Muscle of arm (tissue), 14 donors: ENCODE results near the gene CAPN2. TPM values are rescaled to one million over a fixed set of nuclear protein-coding genes. Genes with fewer than 3 reads are reported as not detected.

Experiments
- DNase-seq: peaks from one replicate; pipeline ENCODE4 v3.0.0-alpha.2; 2013
- long read RNA-seq, 11 donors: transcript quantifications; one replicate each; lab custom pipeline, GENCODE V29; 2026
- polyA plus RNA-seq, 12 donors: library from polyadenylated mRNA; unstranded; fragments of 120-200 nt; gene quantifications; one replicate each; pipeline ENCODE4 v1.2.1, GENCODE V29; 2013; ENCODE audit not compliant: insufficient read length in 12 of 12

Gene CAPN2
- polyA plus RNA-seq = 100 to 1,000 TPM in 7 of 12 donors, 10 to 100 TPM in 4, not detected in 1; 77.6 to 121 (median 103) TPM
- long read RNA-seq, donor 1, full-length matches to known transcripts = 9 of 79 reads
- long read RNA-seq, donor 1, partial matches to known transcripts = 70 of 79 reads
- long read RNA-seq, donor 1, other reads (novel, unspliced or antisense) = 0 of 79 reads
- long read RNA-seq, donor 2, partial matches to known transcripts = 42 of 67 reads
- long read RNA-seq, donor 2, other reads (novel, unspliced or antisense) = 24 of 67 reads
- long read RNA-seq, donor 3, partial matches to known transcripts = 15 of 26 reads
- long read RNA-seq, donor 3, other reads (novel, unspliced or antisense) = 9 of 26 reads
- long read RNA-seq, donor 4, partial matches to known transcripts = 10 of 15 reads
- long read RNA-seq, donor 4, other reads (novel, unspliced or antisense) = 5 of 15 reads
- long read RNA-seq, donor 5, transcript CAPN2-209 (10 exons, 2,991 nt) = major isoform, 5 of 66 reads
- long read RNA-seq, donor 5, partial matches to known transcripts = 40 of 66 reads
- long read RNA-seq, donor 5, other reads (novel, unspliced or antisense) = 21 of 66 reads
- long read RNA-seq, donor 6, full-length matches to known transcripts = 4 of 22 reads
- long read RNA-seq, donor 6, partial matches to known transcripts = 18 of 22 reads
- long read RNA-seq, donor 6, other reads (novel, unspliced or antisense) = 0 of 22 reads
- long read RNA-seq, donor 7, full-length matches to known transcripts = 3 of 19 reads
- long read RNA-seq, donor 7, partial matches to known transcripts = 7 of 19 reads
- long read RNA-seq, donor 7, other reads (novel, unspliced or antisense) = 9 of 19 reads
- long read RNA-seq, donor 8, full-length matches to known transcripts = 2 of 70 reads
- long read RNA-seq, donor 8, partial matches to known transcripts = 55 of 70 reads
- long read RNA-seq, donor 8, other reads (novel, unspliced or antisense) = 13 of 70 reads
- long read RNA-seq, donor 9, partial matches to known transcripts = 14 of 21 reads
- long read RNA-seq, donor 9, other reads (novel, unspliced or antisense) = 7 of 21 reads
- long read RNA-seq, donor 10, full-length matches to known transcripts = 3 of 30 reads
- long read RNA-seq, donor 10, partial matches to known transcripts = 18 of 30 reads
- long read RNA-seq, donor 10, other reads (novel, unspliced or antisense) = 9 of 30 reads
- long read RNA-seq, donor 11, partial matches to known transcripts = 60 of 62 reads
- long read RNA-seq, donor 11, other reads (novel, unspliced or antisense) = 0 of 62 reads

- peak; percentile 79 for DNase-seq
Measured at GRCh38 chr1:223712194-223712849, at the start of gene CAPN2. Gene CAPN2, plus strand, starts transcription at chr1:223712539. Its CDS starts 102 bp downstream, at chr1:223712641.

- DNase-seq = no peak
Measured at GRCh38 chr1:223662943-223663342, 49.4 kb upstream of the CAPN2 start.

GRCh38 chr1:223664106-223664505 lies 48.2 kb upstream of the CAPN2 start:
- no peak for DNase-seq

GRCh38 chr1:223665592-223666312 lies 46.6 kb upstream of the CAPN2 start, which contains the start of gene CAPN8:
Gene CAPN8, minus strand, starts transcription at chr1:223665701. Its CDS starts 55 bp downstream, at chr1:223665646.
- DNase-seq = no peak

GRCh38 chr1:223667484-223668182 lies 44.7 kb upstream of the CAPN2 start:
- DNase-seq = no peak

- DNase-seq = no peak
Measured at GRCh38 chr1:223669003-223669795, 43.1 kb upstream of the CAPN2 start.

GRCh38 chr1:223670458-223671159 lies 41.7 kb upstream of the CAPN2 start:
- no peak for DNase-seq

- no peak for DNase-seq
Measured at GRCh38 chr1:223674119-223674890, 38.0 kb upstream of the CAPN2 start.

GRCh38 chr1:223678841-223679240 lies 33.5 kb upstream of the CAPN2 start:
- DNase-seq = no peak

- DNase-seq = no peak
Measured at GRCh38 chr1:223680188-223680587, 32.2 kb upstream of the CAPN2 start.

- DNase-seq = no peak
Measured at GRCh38 chr1:223682502-223682901, 29.8 kb upstream of the CAPN2 start.

- peak; percentile 69 for DNase-seq
Measured at GRCh38 chr1:223683586-223684487, 28.5 kb upstream of the CAPN2 start.

GRCh38 chr1:223684488-223684792 lies 27.9 kb upstream of the CAPN2 start:
- no peak for DNase-seq

- DNase-seq = no peak
Measured at GRCh38 chr1:223691121-223691520, 21.2 kb upstream of the CAPN2 start.

- no peak for DNase-seq
Measured at GRCh38 chr1:223695014-223695548, 17.3 kb upstream of the CAPN2 start.

GRCh38 chr1:223695941-223696340 lies 16.4 kb upstream of the CAPN2 start:
- no peak for DNase-seq
